ENCODE data around the gene CALML4.
A peak's percentile ranks its signal among the peaks of the same experiment; 100 is the strongest.
"Not testable (repeated sequence)": the region's sequence is repeated elsewhere in the genome, so short reads cannot be mapped to it uniquely, and the experiment has no call there.

CALML4 gene

DNA sequence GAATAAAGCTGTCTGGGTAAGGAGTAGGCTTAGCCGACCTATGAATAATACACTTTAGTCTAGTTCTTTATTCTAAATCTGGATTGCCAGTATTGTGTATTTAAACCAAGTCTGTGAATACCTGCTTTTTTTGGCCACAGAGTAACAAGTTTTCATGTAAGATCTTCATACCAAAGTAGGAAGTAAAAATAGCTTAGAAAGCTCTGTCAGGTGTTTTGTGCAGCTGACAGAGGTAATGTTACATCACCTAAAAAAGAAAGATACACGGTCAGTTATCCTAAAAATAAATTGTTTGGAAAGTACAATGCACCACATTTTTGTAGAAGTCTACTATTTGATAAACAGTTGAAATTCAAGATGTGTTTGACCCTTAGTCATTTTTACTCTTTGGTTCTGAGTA, 16.5 kb downstream of the CALML4 start:
- no peak for FAIRE-seq

DNA sequence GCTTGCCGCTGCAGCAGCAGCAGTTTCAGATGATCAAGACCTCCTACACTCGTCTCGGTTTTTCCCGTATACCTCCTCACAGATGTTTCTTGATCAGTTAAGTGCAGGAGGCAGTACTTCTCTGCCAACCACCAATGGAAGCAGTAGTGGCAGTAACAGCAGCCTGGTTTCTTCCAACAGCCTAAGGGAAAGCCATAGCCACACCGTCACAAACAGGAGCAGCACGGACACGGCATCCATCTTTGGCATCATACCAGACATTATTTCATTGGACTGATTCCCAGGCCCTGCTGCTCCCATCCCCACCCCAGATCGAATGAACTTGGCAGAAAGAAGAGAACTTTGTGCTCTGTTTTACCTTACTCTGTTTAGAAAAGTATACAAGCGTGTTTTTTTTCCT, 17.6 kb downstream of the CALML4 start:
- FAIRE-seq, result peak; percentile 54

DNA sequence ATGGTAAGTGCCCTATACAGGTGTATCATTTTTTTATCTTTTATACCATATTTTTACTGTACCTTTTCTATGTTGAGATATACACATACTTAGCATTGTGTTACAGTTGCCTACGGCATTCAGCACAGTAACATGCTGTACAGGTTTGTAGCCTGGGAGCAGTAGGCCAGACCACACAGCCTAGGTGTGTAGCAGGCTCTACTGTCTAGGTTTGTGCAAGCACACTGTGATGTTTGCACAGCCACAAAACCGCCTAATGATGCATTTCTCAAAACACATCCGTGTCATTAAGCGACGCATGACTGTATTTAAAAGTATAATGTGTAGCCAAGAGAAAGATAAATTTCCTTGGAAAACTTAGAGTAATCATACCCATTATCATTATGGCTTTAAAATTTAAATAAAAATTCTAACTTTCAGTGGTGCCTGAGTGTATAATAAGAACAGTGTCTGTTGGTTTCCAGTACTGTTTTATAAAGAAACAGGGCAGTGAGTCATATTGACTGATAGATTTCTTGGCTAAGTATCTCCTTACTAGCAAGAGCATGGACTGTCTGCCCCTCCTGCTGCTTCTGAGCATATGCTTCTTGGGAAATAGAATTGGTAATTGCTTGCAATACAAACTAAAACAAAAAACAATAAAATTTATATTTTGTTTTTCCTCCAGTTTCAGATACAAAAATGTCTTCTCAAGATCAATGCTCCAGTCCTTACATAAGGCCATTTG, 18.3 kb downstream of the CALML4 start:
- FAIRE-seq, result peak; percentile 46

DNA sequence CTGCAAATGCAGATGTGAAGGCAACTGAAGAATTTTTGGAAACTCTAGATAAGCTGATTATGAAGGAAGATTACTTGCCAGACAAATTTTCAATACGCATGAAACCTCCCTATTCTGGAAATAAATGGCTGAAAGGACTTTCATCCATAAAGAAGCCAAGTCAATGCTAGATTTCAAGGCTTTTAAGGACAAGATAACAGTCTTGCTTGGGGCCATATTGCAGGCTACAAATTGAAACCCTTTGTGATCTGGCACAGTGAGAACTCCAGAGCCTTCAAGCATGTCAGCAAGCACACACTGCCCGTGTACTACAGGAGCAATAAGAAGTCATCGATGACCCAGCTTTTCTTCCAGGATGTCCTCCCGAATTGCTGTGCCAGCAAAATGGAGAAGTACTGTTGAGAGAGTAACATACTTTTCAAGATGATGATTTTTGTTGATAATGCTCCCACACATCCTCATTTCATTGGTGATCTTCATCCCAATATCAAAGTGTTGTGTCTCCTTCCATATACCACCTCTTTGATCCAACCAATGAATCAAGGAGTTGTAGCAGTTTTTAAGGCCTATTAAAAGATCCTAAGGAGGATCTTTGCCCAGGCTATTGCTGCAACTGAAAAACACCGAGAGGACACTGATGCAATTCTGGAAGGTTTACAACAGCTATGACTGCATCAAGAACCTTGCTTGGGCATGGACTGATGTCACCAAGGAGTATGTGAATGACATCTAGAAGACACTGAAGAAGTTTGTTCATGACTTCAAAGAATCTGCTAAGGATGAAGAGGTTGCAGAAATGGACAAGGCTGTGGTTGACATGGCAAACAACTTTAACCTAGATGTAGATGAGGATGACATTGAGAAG, 20.3 kb downstream of the CALML4 start:
- FAIRE-seq, result no peak

DNA sequence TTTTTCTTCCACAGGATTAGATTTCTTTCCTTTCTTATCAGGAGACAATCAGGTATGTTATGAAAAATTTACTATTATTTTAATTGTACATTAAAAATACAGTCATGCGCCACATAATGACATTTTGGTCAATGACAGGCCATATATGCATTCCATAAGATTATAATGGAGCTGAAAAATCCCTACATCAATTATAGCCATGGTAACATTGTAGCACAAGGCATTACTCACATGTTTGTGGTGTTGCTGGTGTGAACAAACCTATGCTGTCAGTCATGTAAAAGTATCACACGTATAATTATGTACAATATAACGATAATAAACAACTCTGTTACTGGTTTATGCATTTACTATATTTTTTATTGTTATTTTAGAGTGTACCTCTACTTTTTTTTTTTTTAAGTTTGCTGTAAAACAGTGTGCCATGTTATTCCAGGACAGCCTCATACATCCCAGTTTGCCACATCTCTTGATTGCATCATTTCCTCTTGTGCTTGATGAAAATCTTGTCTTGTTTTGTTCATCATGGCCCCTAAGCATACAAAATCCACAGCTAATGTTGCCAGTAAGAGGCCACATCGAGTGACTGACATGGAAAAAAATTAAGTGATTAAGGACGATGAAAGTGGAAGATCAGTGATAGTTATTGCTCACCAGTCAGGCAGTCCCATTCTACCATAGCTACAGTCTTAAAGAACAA, 21.4 kb downstream of the CALML4 start:
- FAIRE-seq, result no peak

DNA sequence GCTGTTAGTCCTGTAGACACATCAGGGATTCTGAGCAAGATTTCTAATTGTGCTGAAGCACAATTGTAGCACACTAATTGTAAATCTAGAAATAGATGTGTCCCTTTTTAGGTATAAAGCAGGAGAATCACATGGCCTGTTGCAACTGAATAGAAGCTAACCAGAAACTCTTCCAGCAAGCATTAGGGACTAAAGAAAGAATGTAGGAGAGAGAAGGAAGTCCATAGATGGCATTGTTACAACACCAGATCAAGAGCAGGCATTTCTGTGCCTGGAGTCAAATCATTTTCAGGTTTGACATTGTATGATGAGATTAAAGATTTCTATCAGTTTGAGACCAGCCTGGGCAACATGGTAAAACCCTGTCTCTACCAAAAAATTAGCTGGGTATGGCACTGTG, 27.4 kb downstream of the CALML4 start:
- no peak for FAIRE-seq

DNA sequence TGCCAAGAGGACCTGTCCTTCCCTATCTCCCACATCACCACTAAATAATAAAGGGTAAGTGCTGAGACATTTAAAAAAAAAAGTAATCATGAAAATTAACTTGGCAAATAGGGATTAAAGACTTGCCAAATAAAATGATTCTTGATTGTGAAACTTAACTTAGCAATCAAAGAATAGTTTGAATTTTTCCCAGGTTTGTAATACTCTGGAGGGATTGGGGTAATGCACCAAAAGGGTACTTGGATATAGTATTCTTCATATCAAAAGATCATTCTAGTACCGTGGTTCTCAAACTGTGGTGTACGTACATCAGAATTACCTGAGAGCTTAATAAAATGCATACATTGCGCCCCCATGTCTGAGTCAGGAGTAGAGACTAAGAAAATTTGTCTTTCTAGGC, 28.5 kb downstream of the CALML4 start:
- no peak for FAIRE-seq

DNA sequence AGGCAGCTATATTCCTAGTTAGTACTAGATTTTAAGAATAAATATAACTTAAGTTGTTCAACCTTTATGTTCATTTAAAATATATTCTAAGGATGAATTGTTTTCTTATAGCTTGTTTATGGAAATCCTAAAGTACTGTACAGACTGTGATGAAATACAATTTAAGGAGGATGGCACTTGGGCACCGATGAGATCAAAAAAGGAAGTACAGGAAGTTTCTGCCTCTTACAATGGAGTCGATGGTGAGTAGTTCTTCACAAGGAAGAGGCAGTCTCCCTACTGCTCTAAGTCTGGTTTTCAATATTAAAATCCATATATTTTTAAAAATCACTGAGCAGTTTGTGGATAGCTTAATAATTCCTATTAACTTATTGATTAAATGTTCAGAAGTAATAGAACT, 29.6 kb downstream of the CALML4 start:
- FAIRE-seq, result no peak

DNA sequence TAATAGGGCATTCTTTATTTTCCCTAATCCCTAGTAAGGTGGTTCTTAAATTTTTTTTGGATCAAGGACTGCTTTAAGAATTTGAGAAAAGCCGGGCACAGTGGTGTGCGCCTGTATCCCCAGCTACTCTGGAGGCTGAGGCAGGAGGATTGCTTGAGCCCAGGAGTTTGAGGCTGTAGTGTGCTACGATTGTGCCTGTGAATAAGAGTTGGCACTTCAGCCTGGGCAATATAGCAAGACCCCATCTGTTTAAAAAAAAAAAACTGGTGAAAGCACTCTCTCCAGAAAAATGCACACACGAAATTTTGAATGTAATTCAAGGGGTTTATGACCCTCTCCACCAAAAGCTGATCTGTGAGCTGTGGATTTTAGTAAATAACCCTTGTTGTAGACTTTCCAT, 32.0 kb downstream of the CALML4 start:
- FAIRE-seq, result no peak

DNA sequence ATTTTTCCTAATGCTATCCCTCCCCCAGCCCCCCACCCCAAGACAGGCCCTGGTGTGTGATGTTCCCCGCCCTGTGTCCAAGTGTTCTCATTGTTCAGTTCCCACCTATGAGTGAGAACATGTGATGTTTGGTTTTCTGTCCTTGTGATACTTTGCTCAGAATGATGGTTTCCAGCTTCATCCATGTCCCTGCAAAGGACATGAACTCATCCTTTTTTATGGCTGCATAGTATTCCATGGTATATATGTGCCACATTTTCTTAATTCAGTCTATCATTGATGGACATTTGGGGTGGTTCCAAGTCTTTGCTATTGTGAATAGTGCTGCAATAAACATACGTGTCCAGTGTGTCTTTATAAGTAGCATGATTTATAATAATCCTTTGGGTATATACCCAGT, 33.1 kb downstream of the CALML4 start:
- not testable (repeated sequence) for FAIRE-seq

DNA sequence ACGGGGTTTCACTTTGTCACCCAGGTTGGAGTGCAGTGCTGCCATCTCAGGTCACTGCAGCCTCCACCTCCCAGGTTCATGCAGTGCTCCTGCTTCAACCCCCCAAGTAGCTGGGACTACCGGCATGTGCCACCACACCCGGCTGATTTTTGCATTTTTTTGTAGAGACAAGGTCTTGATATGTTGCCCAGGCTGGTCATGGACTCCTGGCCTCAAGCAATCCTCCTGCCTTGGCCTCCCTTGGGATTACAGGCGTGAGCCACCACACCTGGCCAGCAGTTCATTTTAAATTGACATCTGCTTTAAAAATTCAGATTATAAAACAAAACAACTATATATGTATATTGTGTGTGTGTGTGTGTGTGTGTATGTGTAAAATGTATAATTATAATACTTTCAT, 38.3 kb downstream of the CALML4 start:
- no peak for FAIRE-seq

DNA sequence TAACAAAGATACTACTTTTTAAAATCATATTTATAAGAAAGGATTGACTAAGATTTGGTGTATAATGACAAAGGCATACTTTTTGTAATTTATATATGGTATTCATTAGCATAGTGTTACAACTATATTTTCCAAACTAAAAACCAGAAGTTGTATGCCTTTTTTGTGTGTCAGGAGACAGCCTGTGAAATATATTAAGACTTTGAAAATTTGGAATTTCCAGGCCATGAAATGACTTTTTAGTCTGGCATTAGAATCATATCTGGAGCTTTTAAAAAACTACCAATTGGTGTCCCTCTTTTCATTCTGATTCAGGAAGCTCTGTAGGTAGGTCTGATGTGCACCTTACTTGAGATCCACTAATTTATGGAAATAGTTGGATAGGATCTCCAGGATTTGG, 41.9 kb downstream of the CALML4 start:
- no peak for FAIRE-seq

DNA sequence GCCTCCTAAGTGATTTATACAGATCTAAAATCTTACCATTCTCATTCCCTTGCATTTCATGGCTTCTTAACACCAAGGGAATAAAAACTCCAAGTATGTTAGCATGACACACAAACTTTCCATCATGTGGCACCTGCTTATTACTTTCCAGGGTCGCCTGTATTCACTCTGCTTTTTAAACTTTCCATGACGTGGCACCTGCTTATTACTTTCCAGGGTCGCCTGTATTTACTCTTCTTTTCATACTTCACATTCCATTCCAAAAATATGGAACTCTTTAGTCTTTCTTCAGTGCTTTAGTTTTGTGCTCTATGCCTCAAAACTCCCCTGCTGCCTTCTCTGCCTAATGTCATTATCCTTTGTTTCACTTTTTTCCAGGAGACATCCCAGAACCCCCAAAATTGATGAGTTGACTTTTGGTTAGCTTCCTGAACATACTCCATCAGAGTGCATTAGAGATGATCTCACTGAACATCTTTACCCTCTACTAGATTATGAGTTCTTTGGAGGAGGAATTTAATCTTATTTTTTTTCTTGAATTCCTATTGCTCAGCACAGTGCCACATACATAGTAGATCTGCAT, 47.0 kb downstream of the CALML4 start:
- FAIRE-seq, result no peak

DNA sequence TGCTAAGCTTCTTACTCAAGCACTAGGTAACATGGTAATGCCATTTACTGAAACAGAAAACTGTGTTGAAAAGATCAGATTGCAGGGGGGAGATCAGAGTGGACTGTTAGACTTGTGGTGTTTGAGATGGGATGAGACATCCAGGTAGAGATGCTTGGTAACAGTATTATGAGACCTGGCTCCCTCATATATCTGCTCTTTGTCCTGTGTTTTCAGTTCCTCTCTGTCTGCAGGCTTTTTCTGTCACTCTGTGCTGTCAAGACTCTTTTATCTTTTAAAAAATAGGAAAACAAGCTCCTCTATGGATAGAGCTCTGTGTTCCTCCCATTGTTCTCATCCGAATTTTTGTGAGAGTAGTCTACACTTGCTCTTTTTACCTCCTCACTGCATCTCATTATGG, 48.1 kb downstream of the CALML4 start:
- FAIRE-seq, result no peak

DNA sequence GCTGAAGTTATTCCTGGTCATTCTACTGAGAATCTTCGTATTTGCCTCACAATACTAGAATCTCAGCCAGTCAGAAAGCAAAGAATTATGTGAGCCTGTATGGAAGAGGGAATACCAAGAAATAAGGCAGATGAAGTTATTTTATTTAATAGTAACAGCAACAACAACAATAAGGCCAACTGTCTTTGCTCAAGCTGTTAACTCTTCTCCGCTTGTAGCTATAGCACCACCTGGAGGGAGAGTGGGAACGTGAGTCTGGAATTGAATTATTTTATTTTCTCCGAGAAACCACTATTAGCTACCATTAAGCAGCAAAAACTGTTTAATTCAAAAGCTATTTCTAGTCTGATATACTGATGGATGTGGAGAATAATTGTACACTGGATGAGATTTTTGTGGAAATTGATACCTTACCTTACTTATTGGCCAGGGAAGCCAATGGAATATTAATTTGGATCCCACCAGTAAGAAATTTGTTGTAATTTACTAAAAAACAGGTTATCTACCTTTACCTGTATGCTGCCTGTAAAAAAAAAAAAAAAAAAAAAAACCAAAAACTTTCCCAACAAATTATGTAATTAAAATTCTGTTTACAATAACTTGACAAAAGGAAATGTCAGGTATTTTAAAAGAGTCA, 50.1 kb downstream of the CALML4 start:
- peak; percentile 88 for FAIRE-seq

DNA sequence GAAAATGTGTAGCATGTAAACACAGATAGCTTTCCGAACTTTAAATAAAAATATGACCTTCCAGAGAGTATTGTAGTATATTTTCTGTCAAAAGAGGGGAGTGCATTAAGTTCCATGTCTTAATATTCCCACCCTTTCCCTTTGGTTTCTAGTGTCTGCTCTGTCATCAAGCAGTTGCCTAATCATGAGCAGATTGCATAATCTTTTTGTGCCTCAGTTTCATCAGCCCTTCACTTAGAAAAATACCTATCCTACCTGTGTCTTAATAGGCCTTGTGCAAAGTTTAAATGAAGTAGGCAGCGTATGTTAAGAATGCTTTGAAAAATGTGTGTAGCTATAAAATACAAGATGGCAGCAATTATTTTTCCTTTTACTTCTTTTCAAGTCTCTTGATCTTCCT, 52.8 kb downstream of the CALML4 start:
- no peak for FAIRE-seq

DNA sequence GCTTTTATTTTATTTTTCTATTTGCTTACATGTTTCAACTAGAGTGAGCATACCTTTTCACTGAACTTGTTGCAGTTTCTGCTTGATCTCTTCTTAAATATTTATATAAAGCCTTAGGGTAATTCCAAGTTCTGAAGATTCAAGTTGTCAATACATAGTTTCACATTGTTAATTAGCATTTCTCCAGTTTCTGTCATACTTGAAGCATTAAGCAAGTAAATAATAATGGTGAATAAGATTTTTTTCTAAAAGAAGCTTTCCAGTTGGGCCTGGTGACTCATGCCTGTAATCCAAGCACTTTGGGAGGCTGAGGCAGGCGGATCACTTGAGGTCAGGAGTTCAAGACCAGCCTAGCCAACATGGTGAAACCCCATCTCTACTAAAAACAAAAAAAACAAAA, 53.9 kb downstream of the CALML4 start:
- no peak for FAIRE-seq

DNA sequence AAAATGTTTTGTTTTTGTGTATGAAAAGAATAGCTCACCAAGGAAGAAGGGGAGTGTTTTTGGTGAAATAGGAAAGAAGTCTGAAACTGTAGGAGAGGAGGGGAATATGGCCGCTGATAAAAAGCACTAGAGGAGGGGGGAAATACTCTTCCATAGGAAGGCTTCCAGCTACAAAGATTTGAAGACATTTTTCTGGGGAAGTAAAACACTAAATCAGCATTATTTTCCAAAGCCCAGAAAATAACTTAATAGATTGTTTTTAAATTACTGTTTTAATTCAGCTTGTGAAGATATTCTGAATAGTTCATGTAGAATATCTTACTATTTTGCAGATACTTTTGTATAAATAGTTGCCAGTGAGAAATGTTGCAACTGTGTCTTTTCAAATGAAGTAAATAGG, 54.9 kb downstream of the CALML4 start:
- no peak for FAIRE-seq

DNA sequence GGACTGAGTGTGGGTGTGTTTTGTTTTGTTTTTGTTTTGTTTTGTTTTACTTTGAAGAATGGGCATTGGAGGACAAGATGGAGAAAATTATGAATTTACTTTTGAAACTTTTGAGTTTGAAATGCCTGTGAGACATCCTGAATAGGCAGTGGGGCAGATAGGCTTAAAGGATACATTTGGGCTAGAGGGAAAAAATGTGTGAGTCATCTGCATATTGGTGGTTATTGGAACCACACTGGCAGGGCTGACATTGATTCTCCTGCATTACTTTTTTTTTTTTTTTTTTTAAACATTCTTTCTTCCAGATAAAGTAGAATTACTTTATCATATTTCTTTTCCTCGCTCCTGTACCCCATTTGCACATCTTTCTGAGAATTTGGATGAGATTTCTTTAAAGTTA, 56.1 kb downstream of the CALML4 start:
- no peak for FAIRE-seq

DNA sequence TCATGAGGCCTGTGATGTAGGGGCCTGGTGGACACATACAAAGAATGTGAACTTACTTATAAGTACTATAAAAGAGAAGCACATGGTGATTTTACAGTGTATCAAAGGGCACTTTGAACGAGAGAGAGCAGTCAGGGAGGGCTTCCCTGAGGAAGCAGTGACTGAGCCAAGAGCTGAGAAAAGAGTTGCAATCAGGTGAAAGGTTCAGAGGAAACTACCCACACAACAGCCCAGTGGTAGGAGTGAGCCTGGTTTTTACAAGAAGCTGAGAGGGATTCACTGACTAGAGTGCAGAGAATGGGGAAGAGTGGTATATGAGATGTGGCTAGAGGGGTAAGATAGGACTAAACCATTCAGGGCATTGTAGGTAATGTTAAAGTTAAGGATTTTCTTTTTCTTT, 57.1 kb downstream of the CALML4 start:
- FAIRE-seq, result no peak

DNA sequence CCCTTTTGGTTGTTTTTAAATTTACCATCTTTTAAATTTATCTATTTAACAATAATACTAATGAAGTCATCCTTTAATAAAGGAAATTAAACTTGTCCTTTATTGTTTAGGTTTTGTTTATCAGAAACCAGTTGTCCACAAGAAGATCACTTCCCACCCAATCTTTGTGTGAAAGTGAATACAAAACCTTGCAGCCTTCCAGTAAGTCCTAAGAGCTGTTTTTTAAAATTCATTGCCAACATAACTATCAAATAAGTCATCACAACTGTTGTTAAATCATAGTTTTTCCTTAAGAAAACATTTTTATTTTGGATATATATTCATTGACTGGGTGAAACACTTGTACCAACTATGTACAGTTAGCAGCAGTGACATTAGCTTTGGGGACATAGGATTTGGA, 59.4 kb downstream of the CALML4 start:
- peak; percentile 4 for FAIRE-seq

DNA sequence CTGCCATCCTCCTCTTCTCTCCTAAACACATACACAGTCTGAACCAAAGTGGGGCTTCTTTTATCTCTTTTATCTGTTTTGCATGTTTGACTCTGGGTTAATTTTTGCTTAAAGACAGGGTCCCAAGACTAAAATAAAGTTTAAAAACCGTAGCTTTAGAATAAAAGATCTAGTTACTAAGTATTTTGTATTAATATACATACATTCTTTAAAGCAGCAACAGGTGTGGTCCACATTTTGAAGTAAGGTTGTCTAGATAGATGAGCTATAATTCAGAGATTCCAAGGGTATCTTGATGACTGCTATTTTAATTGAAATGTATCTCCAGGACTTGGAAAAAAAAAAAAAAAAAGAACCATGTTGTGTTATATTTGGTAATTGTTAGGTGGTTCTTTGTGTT, 61.3 kb downstream of the CALML4 start:
- no peak for FAIRE-seq

DNA sequence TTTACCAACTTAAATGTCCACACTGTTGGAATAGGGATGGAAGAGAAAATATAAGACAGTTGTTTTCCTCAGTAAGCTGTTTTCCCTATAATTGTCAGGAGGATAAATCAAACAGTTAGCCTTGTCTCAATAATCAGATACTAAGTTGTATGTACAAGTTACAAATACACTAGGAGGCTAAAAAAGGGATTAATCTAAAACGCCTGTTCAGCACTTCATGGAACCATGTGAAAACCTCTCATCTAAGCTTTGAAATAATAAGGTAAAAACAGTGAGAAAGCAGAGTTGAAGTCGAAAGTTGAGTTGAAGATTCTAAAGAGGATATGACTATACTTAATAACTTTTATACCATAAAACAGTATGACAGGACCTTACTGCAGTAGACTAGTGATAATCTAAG, 62.0 kb downstream of the CALML4 start:
- FAIRE-seq, result no peak
